Activated T-helper 2 cell treated with anti-CD3 and anti-CD28 coated beads, Interferon-gamma antibody, Interleukin-2, Interleukin-4, amounts not matched to agents 10 μg/mL and 5 μg/mL and 100 μg/mL, durations not matched to agents 14 hours and 24 hours and 36 hours (primary cell): Measurements from ENCODE around the gene VDR. TPM values are rescaled to one million over a fixed set of nuclear protein-coding genes. Genes with fewer than 3 reads are reported as not detected.
A peak's percentile ranks its signal among the peaks of the same experiment; 100 is the strongest.
"Not testable (repeated sequence)": the region's sequence is repeated elsewhere in the genome, so short reads cannot be mapped to it uniquely, and the experiment has no call there.

Experiments
- DNase-seq: peaks from one replicate; pipeline ENCODE4 v3.0.0; 2021; ENCODE audit warnings: low spot score
- H3K27ac Mint-ChIP-seq: one replicate; pipeline ENCODE4 v1.8.0; 2021; ENCODE audit warnings: mixed read lengths
- H3K27me3 Mint-ChIP-seq: one replicate; pipeline ENCODE4 v1.8.0; 2021; ENCODE audit warnings: low read depth, mixed read lengths
- H3K36me3 Mint-ChIP-seq: one replicate; pipeline ENCODE4 v1.8.0; 2021; ENCODE audit warnings: low read depth, mixed read lengths
- H3K4me1 Mint-ChIP-seq: one replicate; pipeline ENCODE4 v1.8.0; 2021; ENCODE audit warnings: low read depth, mixed read lengths
- H3K4me3 Mint-ChIP-seq: one replicate; pipeline ENCODE4 v1.8.0; 2021; ENCODE audit warnings: low read depth, mild to moderate bottlenecking, moderate library complexity, mixed read lengths
- H3K9me3 Mint-ChIP-seq: one replicate; pipeline ENCODE4 v1.8.0; 2021; ENCODE audit warnings: mixed read lengths
- intact Hi-C: fragments of 100-400 bp; cut with micrococcal nuclease; formaldehyde crosslinking; loops from one replicate; pipeline ENCODE4 v1.15.1; 2023
- total RNA-seq: library from RNA; stranded (reverse); gene quantifications from 2 replicates; pipeline ENCODE4 v1.2.3, GENCODE V29; 2022

The VDR gene
- total RNA-seq, 1 donor from 2014 or later = 317 TPM

- intact Hi-C loops = no loop called here
- DNase-seq = no peak
- no peaks in the 10 kb centered on the region for H3K27me3 Mint-ChIP-seq
- peaks cover 89% of the 10 kb centered on the region for H3K36me3 Mint-ChIP-seq
- peaks cover 13% of the 10 kb centered on the region for H3K4me1 Mint-ChIP-seq
- H3K9me3 Mint-ChIP-seq = no peaks in the 10 kb centered on the region
- H3K27ac Mint-ChIP-seq = no peak overlapping the region
- H3K4me3 Mint-ChIP-seq = no peak overlapping the region
Measured at GRCh38 chr12:47846294-47846996, 58.3 kb downstream of the VDR start.

- H3K4me1 Mint-ChIP-seq = peaks cover 4% of the 10 kb centered on the region
- H3K27me3 Mint-ChIP-seq = no peaks in the 10 kb centered on the region
- no peak overlapping the region for H3K27ac Mint-ChIP-seq
- no peak for DNase-seq
- intact Hi-C loops = no loop called here
- H3K36me3 Mint-ChIP-seq = peaks cover 76% of the 10 kb centered on the region
- no peak overlapping the region for H3K4me3 Mint-ChIP-seq
- no peaks in the 10 kb centered on the region for H3K9me3 Mint-ChIP-seq
Measured at GRCh38 chr12:47845081-47845480, 59.7 kb downstream of the VDR start.

GRCh38 chr12:47844264-47845019, 60.4 kb downstream of the VDR start:
- Mint-ChIP-seq H3K4me3 (no peak overlapping the region), H3K4me1 (peaks cover 6% of the 10 kb centered on the region), H3K27ac (no peak overlapping the region), H3K36me3 (peaks cover 71% of the 10 kb centered on the region), H3K9me3 (no peaks in the 10 kb centered on the region), H3K27me3 (no peaks in the 10 kb centered on the region)
- no peak for DNase-seq
- intact Hi-C loops = no loop called here

GRCh38 chr12:47843226-47843980, 61.4 kb downstream of the VDR start:
- Mint-ChIP-seq H3K27ac (no peak overlapping the region), H3K4me3 (no peak overlapping the region), H3K27me3 (no peaks in the 10 kb centered on the region), H3K36me3 (peaks cover 62% of the 10 kb centered on the region), H3K4me1 (peaks cover 9% of the 10 kb centered on the region), H3K9me3 (no peaks in the 10 kb centered on the region)
- intact Hi-C loops = no loop called here
- DNase-seq = no peak

GRCh38 chr12:47842543-47842942, 62.3 kb downstream of the VDR start:
- H3K9me3 Mint-ChIP-seq, H3K4me3 Mint-ChIP-seq, H3K27me3 Mint-ChIP-seq, intact Hi-C loops, H3K27ac Mint-ChIP-seq, DNase-seq: not testable (repeated sequence)
- Mint-ChIP-seq H3K36me3 (peaks cover 57% of the 10 kb centered on the region), H3K4me1 (peaks cover 16% of the 10 kb centered on the region)

GRCh38 chr12:47841910-47842309, 62.9 kb downstream of the VDR start:
- Mint-ChIP-seq H3K9me3 (no peaks in the 10 kb centered on the region), H3K4me3 (no peak overlapping the region), H3K27ac (no peak overlapping the region), H3K36me3 (peaks cover 51% of the 10 kb centered on the region), H3K27me3 (no peaks in the 10 kb centered on the region), H3K4me1 (peaks cover 19% of the 10 kb centered on the region)
- DNase-seq = no peak
- intact Hi-C loops = no loop called here

GRCh38 chr12:47841501-47841900, 63.3 kb downstream of the VDR start:
- DNase-seq = no peak
- intact Hi-C loops = no loop called here
- peaks cover 23% of the 10 kb centered on the region for H3K4me1 Mint-ChIP-seq
- H3K9me3 Mint-ChIP-seq = no peaks in the 10 kb centered on the region
- peaks cover 47% of the 10 kb centered on the region for H3K36me3 Mint-ChIP-seq
- H3K27me3 Mint-ChIP-seq = no peaks in the 10 kb centered on the region
- H3K27ac Mint-ChIP-seq = no peak overlapping the region
- no peak overlapping the region for H3K4me3 Mint-ChIP-seq

- intact Hi-C loops = no loop called here
- Mint-ChIP-seq H3K27ac (peak overlapping the region; percentile 28), H3K36me3 (peaks cover 38% of the 10 kb centered on the region), H3K4me1 (peaks cover 32% of the 10 kb centered on the region), H3K9me3 (no peaks in the 10 kb centered on the region), H3K4me3 (no peak overlapping the region), H3K27me3 (no peaks in the 10 kb centered on the region)
- no peak for DNase-seq
Measured at GRCh38 chr12:47840571-47840970, 64.2 kb downstream of the VDR start.

- DNase-seq = no peak
- Mint-ChIP-seq H3K27me3 (no peaks in the 10 kb centered on the region), H3K4me3 (no peak overlapping the region), H3K9me3 (no peaks in the 10 kb centered on the region), H3K4me1 (peaks cover 37% of the 10 kb centered on the region), H3K36me3 (peaks cover 25% of the 10 kb centered on the region), H3K27ac (peak overlapping the region; percentile 34)
- intact Hi-C loops = loop anchor here (5.0 kb wide), 1 partner anchor 37 kb away; no protein-coding TSS in a partner anchor
Measured at GRCh38 chr12:47839214-47839876, 65.4 kb downstream of the VDR start.

- no peaks in the 10 kb centered on the region for H3K9me3 Mint-ChIP-seq
- H3K27ac Mint-ChIP-seq = no peak overlapping the region
- peaks cover 16% of the 10 kb centered on the region for H3K36me3 Mint-ChIP-seq
- no peak for DNase-seq
- H3K27me3 Mint-ChIP-seq = no peaks in the 10 kb centered on the region
- intact Hi-C loops = loop anchor here (1.0 to 5.0 kb wide), 2 partner anchors 36 to 96 kb away; no protein-coding TSS in a partner anchor
- H3K4me1 Mint-ChIP-seq = peaks cover 46% of the 10 kb centered on the region
- no peak overlapping the region for H3K4me3 Mint-ChIP-seq
Measured at GRCh38 chr12:47838286-47838931, 66.4 kb downstream of the VDR start.

- Mint-ChIP-seq H3K27me3 (no peaks in the 10 kb centered on the region), H3K9me3 (no peaks in the 10 kb centered on the region), H3K27ac (no peak overlapping the region), H3K4me1 (peaks cover 49% of the 10 kb centered on the region), H3K4me3 (no peak overlapping the region), H3K36me3 (peaks cover 8% of the 10 kb centered on the region)
- intact Hi-C loops = loop anchor here (1.0 to 5.0 kb wide), 4 partner anchors 35 to 122 kb away; no protein-coding TSS in a partner anchor
- DNase-seq = no peak
Measured at GRCh38 chr12:47837190-47838171, 67.3 kb downstream of the VDR start.
